Cardiac fibroblast (primary cell): ENCODE measurements around the gene SCAANT1.

ENCODE experiments used
- DNase-seq, 2 donors: peaks; one replicate each; pipeline versions ENCODE4 v3.0.0 to v3.0.0-alpha.2; 2010; ENCODE audit warnings: low read depth in 2 of 2
- H3K4me3 ChIP-seq, 2 donors: replicated peaks in 1 of 2; 1 replicate in 1 of 2; 2 replicates in 1 of 2; pipeline ENCODE4 v1.5.1; 2011; ENCODE audit warnings: low read depth in 2 of 2, low read length in 2 of 2, mild to moderate bottlenecking in 2 of 2, moderate library complexity in 1 of 2
- TF ChIP-seq, protein P1 (sequence below): IDR thresholded peaks from one replicate; pipeline ENCODE4 v1.5.1; 2011; ENCODE audit warnings: low read depth, mild to moderate bottlenecking, low read length, inconsistent platforms

Gene SCAANT1

DNA sequence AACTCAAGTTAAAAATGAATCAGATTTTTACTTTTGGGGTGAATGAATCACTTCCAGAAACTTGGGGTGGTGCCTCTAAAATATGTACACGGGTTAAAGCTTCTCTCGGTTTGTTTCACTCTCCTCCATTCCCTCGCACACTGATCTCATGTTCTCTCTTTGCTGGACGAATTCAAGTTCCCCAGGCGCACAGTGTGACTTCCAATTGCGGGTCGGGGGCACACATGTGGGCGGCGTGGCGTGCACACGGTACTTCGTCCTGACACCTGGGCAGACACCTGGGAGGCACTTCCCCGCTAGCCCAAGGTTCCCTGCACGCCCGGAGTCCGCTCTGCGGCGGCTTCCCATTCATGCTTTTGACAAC lies 692 bp downstream of the SCAANT1 start:
- TF ChIP-seq, protein P1, sequence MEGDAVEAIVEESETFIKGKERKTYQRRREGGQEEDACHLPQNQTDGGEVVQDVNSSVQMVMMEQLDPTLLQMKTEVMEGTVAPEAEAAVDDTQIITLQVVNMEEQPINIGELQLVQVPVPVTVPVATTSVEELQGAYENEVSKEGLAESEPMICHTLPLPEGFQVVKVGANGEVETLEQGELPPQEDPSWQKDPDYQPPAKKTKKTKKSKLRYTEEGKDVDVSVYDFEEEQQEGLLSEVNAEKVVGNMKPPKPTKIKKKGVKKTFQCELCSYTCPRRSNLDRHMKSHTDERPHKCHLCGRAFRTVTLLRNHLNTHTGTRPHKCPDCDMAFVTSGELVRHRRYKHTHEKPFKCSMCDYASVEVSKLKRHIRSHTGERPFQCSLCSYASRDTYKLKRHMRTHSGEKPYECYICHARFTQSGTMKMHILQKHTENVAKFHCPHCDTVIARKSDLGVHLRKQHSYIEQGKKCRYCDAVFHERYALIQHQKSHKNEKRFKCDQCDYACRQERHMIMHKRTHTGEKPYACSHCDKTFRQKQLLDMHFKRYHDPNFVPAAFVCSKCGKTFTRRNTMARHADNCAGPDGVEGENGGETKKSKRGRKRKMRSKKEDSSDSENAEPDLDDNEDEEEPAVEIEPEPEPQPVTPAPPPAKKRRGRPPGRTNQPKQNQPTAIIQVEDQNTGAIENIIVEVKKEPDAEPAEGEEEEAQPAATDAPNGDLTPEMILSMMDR, result no peak
- DNase-seq, result no peak
- H3K4me3 ChIP-seq, result peak overlapping the region; percentile 68 to 73

DNA sequence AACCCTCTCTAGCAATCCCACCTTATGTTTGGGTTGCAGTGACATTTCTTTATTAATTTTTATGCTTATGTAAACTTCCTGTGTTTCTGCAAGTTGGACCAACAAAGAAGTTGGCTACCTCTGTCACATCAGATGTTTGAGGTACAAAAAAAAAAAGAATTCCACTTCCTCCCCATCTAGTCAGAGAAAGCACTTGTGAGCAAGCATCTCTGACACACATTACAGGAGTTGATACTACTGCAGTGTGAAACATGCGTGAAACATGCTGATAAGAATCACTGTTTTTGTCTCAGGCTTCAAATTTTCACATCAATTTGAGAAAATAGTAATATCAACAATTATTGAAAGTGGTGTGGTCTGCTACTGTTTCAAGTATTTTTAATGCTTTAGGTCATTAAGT lies 1.3 kb downstream of the SCAANT1 start:
- H3K4me3 ChIP-seq, result peak overlapping the region in 1 of 2 donors; percentile 68
- TF ChIP-seq, protein P1, result no peak
- DNase-seq, result peak in 1 of 2 donors; percentile 48

DNA sequence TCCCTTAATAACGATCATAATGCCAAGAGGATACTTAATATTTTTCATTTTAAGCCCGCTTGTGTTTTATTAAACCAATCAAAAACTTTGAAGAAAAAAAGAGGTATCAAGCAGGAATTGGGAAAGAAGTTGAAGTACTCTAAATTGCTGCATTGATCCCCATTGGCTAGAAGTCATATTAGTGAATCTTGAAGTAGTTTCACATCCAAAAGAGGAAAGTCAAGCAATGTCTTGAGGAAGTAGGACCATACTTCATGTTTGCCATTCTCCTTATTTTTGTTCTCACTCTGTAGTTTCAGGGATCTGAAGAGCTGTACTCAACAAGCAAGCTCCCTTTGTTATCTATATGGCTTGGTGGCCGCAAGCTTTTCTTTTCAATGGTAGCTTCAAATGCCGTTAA lies 2.2 kb downstream of the SCAANT1 start:
- DNase-seq, result no peak
- TF ChIP-seq, protein P1, result no peak
- no peak overlapping the region for H3K4me3 ChIP-seq

DNA sequence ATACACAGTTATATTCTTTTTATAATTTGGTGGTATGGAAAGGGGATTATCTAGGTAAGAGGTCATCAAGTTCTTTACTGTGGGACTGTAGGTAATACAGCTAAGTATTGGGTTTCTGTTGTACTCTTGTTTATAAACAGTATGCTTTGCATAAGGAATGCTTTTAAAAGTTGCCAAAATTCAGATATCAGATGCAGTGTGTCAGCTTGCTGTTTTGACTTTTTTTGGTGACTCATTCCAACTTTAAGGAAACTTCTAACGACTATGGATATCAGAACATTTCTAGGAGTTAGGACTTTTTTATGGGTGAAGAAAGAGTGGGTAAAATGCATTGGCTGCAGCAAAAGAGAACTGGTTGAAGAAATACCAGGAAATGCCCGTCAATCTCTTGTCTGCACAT lies 2.8 kb downstream of the SCAANT1 start:
- TF ChIP-seq, protein P1, result no peak
- DNase-seq, result peak in 1 of 2 donors; percentile 47
- H3K4me3 ChIP-seq, result no peak overlapping the region

DNA sequence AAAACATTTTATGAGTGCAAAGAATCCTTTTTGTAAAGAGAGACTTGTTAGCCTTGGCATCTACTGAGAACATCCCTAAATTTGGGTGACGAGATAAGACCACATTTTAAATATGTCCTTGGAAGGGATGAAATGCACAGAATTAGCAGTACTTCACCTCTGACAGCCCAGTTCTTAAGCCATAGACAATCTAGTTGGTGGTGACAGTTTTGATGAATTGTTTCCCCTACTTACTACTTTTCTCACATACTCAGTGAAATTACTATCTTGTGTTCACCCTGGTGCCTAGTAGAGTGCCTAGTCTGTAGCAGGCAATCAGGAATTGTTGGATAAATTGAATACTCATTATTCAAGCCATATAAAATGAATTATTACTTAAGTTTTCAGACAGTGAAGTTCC lies 3.4 kb downstream of the SCAANT1 start:
- no peak for DNase-seq
- TF ChIP-seq, protein P1, result no peak
- no peak overlapping the region for H3K4me3 ChIP-seq

DNA sequence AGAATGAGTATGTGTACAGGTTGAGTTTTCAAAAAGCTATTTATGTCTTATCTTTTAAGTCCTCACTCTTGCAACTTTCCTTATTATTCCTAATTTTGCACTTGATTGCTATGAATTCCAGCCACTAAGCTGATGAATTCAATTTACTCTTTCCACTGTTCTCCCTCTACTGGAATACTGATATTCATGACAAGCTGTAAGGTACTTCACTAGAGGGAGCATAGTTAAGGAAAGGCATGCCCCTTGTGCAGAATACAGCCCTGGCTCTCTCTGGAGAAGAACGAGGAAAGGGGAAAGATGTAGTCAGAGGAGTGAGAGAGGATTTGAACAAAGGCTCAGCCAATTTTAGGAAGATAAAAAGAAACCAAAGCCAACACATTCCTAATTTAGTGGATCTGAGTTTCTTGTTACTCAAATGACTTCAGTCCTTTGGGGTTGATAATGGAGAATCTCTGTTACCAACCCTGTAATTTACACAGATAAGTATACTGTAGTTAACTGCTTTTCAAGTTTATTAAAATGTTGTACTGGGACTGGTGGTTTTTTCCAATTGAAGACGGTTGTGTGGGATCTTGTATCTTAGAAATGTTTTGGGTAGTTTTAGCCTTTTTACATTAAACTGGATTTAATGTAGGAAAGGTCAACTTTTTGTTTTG lies 4.0 kb downstream of the SCAANT1 start:
- TF ChIP-seq, protein P1, result peak; percentile 22
- peak in 1 of 2 donors; percentile 70 for DNase-seq
- no peak overlapping the region for H3K4me3 ChIP-seq
